HG02610 (cell line): Measurements from ENCODE around the gene NSUN4.
"Not testable (repeated sequence)": the region's sequence is repeated elsewhere in the genome, so short reads cannot be mapped to it uniquely, and the experiment has no call there.

Source experiments
- ATAC-seq: cut with Tn5 transposase; IDR thresholded peaks from one replicate; pipeline ENCODE4 v1.9.1; 2021; ENCODE audit warnings: mild to moderate bottlenecking, moderate library complexity; ENCODE audit not compliant: unreplicated experiment

The NSUN4 gene

GRCh38 chr1:46325285-46326076, 15.1 kb upstream of the NSUN4 start:
- ATAC-seq: not testable (repeated sequence)

- ATAC-seq: not testable (repeated sequence)
These were observed 12.4 kb upstream of the NSUN4 start for GRCh38 chr1:46328182-46328581.

- ATAC-seq: not testable (repeated sequence)
These were observed 10.8 kb upstream of the NSUN4 start for GRCh38 chr1:46329807-46330206.

GRCh38 chr1:46330381-46330780, 10.2 kb upstream of the NSUN4 start:
- ATAC-seq: not testable (repeated sequence)

- ATAC-seq: not testable (repeated sequence)
These were observed 8.6 kb upstream of the NSUN4 start for GRCh38 chr1:46331786-46332540.

GRCh38 chr1:46333300-46334029, 7.1 kb upstream of the NSUN4 start:
- ATAC-seq: no peak

- no peak for ATAC-seq
These were observed 6.6 kb upstream of the NSUN4 start for GRCh38 chr1:46334030-46334384.

- ATAC-seq: no peak
These were observed 5.5 kb upstream of the NSUN4 start for GRCh38 chr1:46335081-46335480.

- ATAC-seq: not testable (repeated sequence)
These were observed 3.2 kb upstream of the NSUN4 start for GRCh38 chr1:46337409-46337808.

GRCh38 chr1:46341222-46342083, 846 bp downstream of the NSUN4 start:
- ATAC-seq: no peak

GRCh38 chr1:46342084-46342656, 1.6 kb downstream of the NSUN4 start:
- no peak for ATAC-seq

GRCh38 chr1:46342677-46343350, 2.2 kb downstream of the NSUN4 start:
- no peak for ATAC-seq

- ATAC-seq: no peak
These were observed 2.7 kb downstream of the NSUN4 start for GRCh38 chr1:46343351-46343695.

GRCh38 chr1:46343705-46344104, 3.1 kb downstream of the NSUN4 start:
- no peak for ATAC-seq

- no peak for ATAC-seq
These were observed 3.9 kb downstream of the NSUN4 start for GRCh38 chr1:46344481-46344880.

GRCh38 chr1:46345281-46345680, 4.7 kb downstream of the NSUN4 start:
- no peak for ATAC-seq

GRCh38 chr1:46352363-46352762, 11.8 kb downstream of the NSUN4 start:
- no peak for ATAC-seq

- ATAC-seq: not testable (repeated sequence)
These were observed 15.3 kb downstream of the NSUN4 start for GRCh38 chr1:46355920-46356319.

GRCh38 chr1:46362158-46362557, 21.6 kb downstream of the NSUN4 start:
- no peak for ATAC-seq

- ATAC-seq: no peak
These were observed 22.5 kb downstream of the NSUN4 start for GRCh38 chr1:46363121-46363520.
